ENCODE data around the gene BTBD9.

Gene BTBD9

GRCh38 chr6:38639498-38640215 lies at the start of gene BTBD9:
TSS of gene BTBD9 (minus strand) at chr6:38639929.
- DNase-seq (ENCODE audit: low spot score) = peak; percentile 59

- DNase-seq (ENCODE audit: low spot score) = no peak
Observed at GRCh38 chr6:38688579-38689087, 48.9 kb upstream of the BTBD9 start.

- no peak for DNase-seq (ENCODE audit: low spot score)
Observed at GRCh38 chr6:38687549-38687948, 47.8 kb upstream of the BTBD9 start.

GRCh38 chr6:38687043-38687353 lies 47.3 kb upstream of the BTBD9 start:
- no peak for DNase-seq (ENCODE audit: low spot score)

- no peak for DNase-seq (ENCODE audit: low spot score)
Observed at GRCh38 chr6:38686270-38687042, 46.7 kb upstream of the BTBD9 start.

GRCh38 chr6:38684904-38685303 lies 45.2 kb upstream of the BTBD9 start:
- no peak for DNase-seq (ENCODE audit: low spot score)

GRCh38 chr6:38684237-38684636 lies 44.5 kb upstream of the BTBD9 start:
- DNase-seq (ENCODE audit: low spot score) = no peak

- no peak for DNase-seq (ENCODE audit: low spot score)
Observed at GRCh38 chr6:38681850-38682249, 42.1 kb upstream of the BTBD9 start.

GRCh38 chr6:38679668-38680067 lies 39.9 kb upstream of the BTBD9 start:
- no peak for DNase-seq (ENCODE audit: low spot score)

- no peak for DNase-seq (ENCODE audit: low spot score)
Observed at GRCh38 chr6:38678178-38678760, 38.5 kb upstream of the BTBD9 start.

GRCh38 chr6:38676974-38677544 lies 37.3 kb upstream of the BTBD9 start:
- DNase-seq (ENCODE audit: low spot score) = no peak

- no peak for DNase-seq (ENCODE audit: low spot score)
Observed at GRCh38 chr6:38676236-38676973, 36.7 kb upstream of the BTBD9 start.

- DNase-seq (ENCODE audit: low spot score) = no peak
Observed at GRCh38 chr6:38673397-38674165, 33.9 kb upstream of the BTBD9 start.

- DNase-seq (ENCODE audit: low spot score) = peak; percentile 44
Observed at GRCh38 chr6:38671885-38672467, 32.2 kb upstream of the BTBD9 start.

GRCh38 chr6:38658418-38659167 lies 18.9 kb upstream of the BTBD9 start:
- no peak for DNase-seq (ENCODE audit: low spot score)

- DNase-seq (ENCODE audit: low spot score) = no peak
Observed at GRCh38 chr6:38656896-38657295, 17.2 kb upstream of the BTBD9 start.

- no peak for DNase-seq (ENCODE audit: low spot score)
Observed at GRCh38 chr6:38654263-38654662, 14.5 kb upstream of the BTBD9 start.

- no peak for DNase-seq (ENCODE audit: low spot score)
Observed at GRCh38 chr6:38651121-38651784, 11.5 kb upstream of the BTBD9 start.

- DNase-seq (ENCODE audit: low spot score) = no peak
Observed at GRCh38 chr6:38650207-38650752, 10.6 kb upstream of the BTBD9 start.

Data from SW480 (cell line).